NCI-H748 (cell line): ENCODE results near the gene ZXDC.

Source experiments
- DNase-seq: peaks from one replicate; lab custom pipeline; 2025; ENCODE audit not compliant: unreplicated experiment; lab: John Stamatoyannopoulos, UW

Gene ZXDC

GRCh38 chr3:126419886-126420786 lies 55.6 kb downstream of the ZXDC start:
- no peak for DNase-seq

- DNase-seq, result no peak
Observed at GRCh38 chr3:126419151-126419703, 56.5 kb downstream of the ZXDC start.

- DNase-seq, result no peak
Observed at GRCh38 chr3:126418661-126419131, 57.0 kb downstream of the ZXDC start.

- DNase-seq, result no peak
Observed at GRCh38 chr3:126417981-126418530, 57.6 kb downstream of the ZXDC start.

- no peak for DNase-seq
Observed at GRCh38 chr3:126417515-126417914, 58.2 kb downstream of the ZXDC start.

GRCh38 chr3:126416943-126417342 lies 58.7 kb downstream of the ZXDC start:
- no peak for DNase-seq

- no peak for DNase-seq
Observed at GRCh38 chr3:126415661-126416591, 59.8 kb downstream of the ZXDC start.

GRCh38 chr3:126414961-126415660 lies 60.6 kb downstream of the ZXDC start:
- DNase-seq, result no peak

GRCh38 chr3:126414406-126414805 lies 61.3 kb downstream of the ZXDC start:
- no peak for DNase-seq

- no peak for DNase-seq
Observed at GRCh38 chr3:126413693-126414080, 62.0 kb downstream of the ZXDC start.

- no peak for DNase-seq
Observed at GRCh38 chr3:126412841-126413692, 62.6 kb downstream of the ZXDC start.

GRCh38 chr3:126408099-126408498 lies 67.6 kb downstream of the ZXDC start:
- DNase-seq, result no peak

- DNase-seq, result no peak
Observed at GRCh38 chr3:126407412-126408044, 68.2 kb downstream of the ZXDC start.

GRCh38 chr3:126406389-126407296 lies 69.0 kb downstream of the ZXDC start:
- no peak for DNase-seq

GRCh38 chr3:126402666-126403302 lies 72.9 kb downstream of the ZXDC start:
- DNase-seq, result no peak

- no peak for DNase-seq
Observed at GRCh38 chr3:126402178-126402577, 73.5 kb downstream of the ZXDC start.

- no peak for DNase-seq
Observed at GRCh38 chr3:126401611-126402160, 74.0 kb downstream of the ZXDC start.
